Skin epidermis (tissue), 12 donors: ENCODE results near the gene ANKRD28.

Experiments used
- H3K27ac ChIP-seq, 21 experiments: fragments of 200-600 bp; sonication (generic) in 11 of 21; one replicate each; pipeline ENCODE4 v1.5.0; 2020; ENCODE audit warnings: mild to moderate bottlenecking in 3 of 21, inconsistent platforms in 2 of 21, moderate library complexity in 2 of 21
- H3K4me3 ChIP-seq, 7 experiments: fragments of 200-600 bp; sonication (generic) in 2 of 7; one replicate each; pipeline ENCODE4 v1.5.0; 2020; ENCODE audit warnings: inconsistent platforms in 2 of 7, mild to moderate bottlenecking in 2 of 7, moderate library complexity in 1 of 7

ANKRD28 gene

DNA sequence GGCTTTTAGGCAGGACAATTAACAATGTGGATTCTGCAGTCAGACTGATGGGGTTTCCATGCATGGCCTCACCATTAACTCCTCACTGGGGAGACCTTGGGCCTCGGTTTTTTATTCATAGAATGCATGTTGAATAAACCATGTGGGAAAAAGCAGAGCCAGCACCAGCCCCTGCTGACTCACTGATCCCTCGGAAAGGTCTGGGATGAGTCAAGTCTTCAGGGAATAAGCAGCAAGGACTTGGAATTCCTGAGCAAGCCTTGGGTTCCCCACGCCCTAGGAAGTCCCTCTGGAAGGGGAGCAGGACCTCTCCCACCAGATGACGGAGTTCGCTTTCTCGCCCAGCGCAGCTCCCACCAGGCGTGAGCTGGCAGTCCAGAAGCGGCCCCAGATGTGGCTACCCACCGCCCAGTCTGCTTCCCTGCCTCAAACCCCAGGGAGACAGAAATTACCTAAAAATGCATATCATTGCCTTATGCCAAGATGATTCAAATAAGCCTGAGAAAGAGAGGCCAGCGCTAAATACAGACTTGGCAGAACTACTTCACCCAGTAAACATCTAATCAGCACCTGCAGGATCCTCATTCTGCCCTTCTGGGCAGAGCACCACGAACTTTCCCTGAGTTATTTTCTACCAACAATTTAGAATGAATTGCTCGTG is 150.8 kb downstream of the ANKRD28 start:
- no peak overlapping the region for H3K4me3 ChIP-seq
- peak overlapping the region in 20 of 21 experiments; percentile 29 to 94 (median 80) for H3K27ac ChIP-seq

- Histone ChIP-seq H3K4me3 (no peak overlapping the region), H3K27ac (peak overlapping the region in 19 of 21 experiments; percentile 28 to 94 (median 79))
Observed at GRCh38 chr3:15645740-15646501, 151.9 kb downstream of the ANKRD28 start.

DNA sequence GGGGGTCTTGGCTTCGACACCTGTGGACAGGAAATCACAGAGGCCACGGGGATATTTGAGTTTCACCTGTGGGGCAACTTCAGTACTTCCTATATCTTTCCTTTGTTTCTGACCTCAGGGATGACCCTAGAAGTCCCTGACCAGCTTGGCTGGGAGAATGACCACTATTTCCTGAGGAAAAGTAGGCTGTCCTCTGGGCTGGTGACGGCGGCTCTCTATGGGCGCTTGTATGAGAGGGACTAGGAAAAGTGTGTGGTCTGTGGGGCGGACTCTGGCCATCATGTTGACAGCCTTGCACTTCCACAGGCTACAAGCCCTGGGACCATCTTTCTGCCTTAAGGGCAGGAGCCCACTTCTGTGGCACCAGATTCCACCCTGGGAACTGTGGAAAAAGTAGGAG is 152.5 kb downstream of the ANKRD28 start:
- H3K27ac ChIP-seq = peak overlapping the region in 18 of 21 experiments; percentile 28 to 94 (median 78)
- H3K4me3 ChIP-seq = no peak overlapping the region

GRCh38 chr3:15638891-15639262 is 158.9 kb downstream of the ANKRD28 start:
- no peak overlapping the region for H3K4me3 ChIP-seq
- no peak overlapping the region for H3K27ac ChIP-seq

- Histone ChIP-seq H3K4me3 (no peak overlapping the region), H3K27ac (peak overlapping the region in 5 of 21 experiments; percentile 16 to 91 (median 39))
Observed at GRCh38 chr3:15638193-15638890, 159.4 kb downstream of the ANKRD28 start.

- peak overlapping the region in 17 of 21 experiments; percentile 25 to 91 (median 74) for H3K27ac ChIP-seq
Observed at GRCh38 chr3:15637131-15637951, 160.4 kb downstream of the ANKRD28 start.

DNA sequence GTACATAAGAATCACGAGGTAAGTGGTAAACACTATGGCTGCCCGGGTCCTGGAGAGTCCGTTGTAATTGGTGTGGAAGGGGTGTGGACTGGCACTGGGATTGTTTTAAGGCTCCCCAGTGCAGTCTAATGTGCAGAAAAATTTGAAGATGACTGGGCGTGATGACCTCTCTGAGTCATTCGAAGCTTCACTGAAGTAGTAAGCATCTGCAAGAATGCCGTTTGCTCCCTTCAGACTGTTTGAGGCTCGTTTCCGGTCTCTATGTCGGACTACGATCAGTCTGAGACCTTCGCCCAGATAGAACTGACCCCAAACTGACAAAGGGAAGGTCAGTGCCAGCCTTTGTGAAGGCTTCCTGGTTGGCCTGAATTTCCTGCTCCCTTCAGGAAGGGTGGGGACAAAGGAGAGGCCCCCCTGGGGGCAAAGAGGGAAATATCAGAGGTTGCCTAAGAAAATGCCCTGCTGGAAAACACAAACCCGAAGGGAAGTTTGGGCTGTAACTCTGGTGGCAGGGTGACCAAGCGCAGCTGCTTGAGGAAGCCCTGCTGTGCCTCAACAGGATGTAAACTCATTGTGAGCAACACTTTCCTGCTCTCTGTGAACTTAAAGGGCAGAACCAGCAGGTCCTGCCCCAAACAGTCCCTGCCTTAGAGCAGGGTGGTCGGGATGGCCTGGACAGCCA is 161.6 kb downstream of the ANKRD28 start:
- no peak overlapping the region for H3K4me3 ChIP-seq
- peak overlapping the region in 20 of 21 experiments; percentile 50 to 91 (median 73) for H3K27ac ChIP-seq

More at GRCh38 chr3:15637131-15637951, 160.4 kb downstream of the ANKRD28 start:
- H3K4me3 ChIP-seq = no peak overlapping the region

DNA sequence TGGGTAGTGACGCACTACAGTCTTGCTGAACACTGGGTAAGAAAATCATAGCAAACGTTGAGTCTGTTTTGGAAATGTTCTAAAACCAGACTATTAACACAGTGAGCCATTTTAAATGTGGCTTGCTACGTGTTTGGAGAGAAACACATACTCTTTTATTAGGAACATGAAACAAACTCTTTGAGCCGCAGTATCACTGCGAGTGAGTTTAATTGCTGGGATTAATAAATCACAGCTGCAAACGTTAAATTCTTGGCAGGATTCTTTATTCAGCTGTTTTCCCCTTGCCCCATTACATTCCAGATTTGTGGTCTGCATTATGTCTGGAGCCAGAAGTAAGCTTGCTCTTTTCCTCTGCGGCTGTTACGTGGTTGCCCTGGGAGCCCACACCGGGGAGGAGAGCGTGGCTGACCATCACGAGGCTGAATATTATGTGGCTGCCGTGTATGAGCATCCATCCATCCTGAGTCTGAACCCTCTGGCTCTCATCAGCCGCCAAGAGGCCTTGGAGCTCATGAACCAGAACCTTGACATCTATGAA is 162.6 kb downstream of the ANKRD28 start:
- H3K27ac ChIP-seq = peak overlapping the region in 20 of 21 experiments; percentile 50 to 91 (median 73)
- no peak overlapping the region for H3K4me3 ChIP-seq

DNA sequence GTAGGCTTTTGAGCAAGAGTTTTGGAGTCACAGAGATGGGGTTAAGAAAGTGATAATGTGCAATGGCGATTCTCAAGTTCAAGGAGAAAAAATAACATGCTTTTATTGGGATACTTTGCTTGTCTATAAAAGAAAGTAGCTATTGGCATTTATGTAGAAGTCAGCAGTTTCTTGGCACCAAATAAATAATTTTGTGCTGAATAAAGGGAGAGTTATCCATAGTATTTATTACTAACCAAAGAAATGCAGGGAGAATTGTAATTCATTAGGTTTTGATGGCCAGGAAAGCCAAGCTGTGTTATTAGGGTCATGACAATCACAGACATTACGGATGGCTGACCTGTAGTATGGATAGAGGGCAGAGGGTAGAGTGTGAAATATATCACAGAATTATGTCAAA is 163.1 kb downstream of the ANKRD28 start:
- H3K4me3 ChIP-seq = no peak overlapping the region
- H3K27ac ChIP-seq = peak overlapping the region in 19 of 21 experiments; percentile 2 to 91 (median 70)

DNA sequence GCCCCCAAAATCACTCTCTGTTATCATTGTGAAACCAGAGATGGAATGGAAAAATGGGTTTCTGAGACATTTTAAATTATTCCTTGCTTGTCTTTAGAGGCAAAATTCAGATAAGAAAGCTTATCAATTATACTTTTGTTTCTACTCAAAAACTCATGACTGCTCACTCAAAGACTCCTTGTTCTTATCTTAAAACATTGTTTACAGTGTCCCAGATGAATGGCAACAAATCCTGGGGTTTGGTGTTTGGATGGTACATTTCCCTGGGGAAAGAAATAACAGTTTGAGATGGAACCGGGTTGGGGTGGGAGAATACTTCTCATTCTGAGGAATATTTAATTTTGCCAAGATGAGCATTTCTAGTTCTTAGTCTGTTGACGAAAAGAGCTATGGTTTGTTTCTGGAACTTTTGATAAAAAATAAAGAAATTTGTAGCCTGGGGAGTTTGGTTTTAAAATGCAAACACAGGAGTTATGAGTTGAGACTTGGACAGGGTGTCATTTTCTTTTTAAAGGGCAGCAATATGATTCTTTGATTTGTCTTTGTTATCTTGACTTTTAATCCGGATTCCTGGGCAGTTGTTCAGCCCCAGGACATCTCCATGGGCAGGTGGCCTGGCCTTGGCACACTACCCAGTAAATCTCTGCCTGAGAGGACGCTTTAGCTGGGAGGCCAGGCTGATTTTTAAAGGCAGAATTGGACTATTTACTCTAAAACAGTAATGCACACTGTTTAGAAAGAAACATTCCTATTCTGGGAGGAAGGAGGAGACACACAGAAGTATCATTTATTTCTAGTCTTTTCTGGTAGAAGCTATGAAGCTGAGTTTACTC is 163.8 kb downstream of the ANKRD28 start:
- Histone ChIP-seq H3K4me3 (no peak overlapping the region), H3K27ac (peak overlapping the region in 18 of 21 experiments; percentile 2 to 91 (median 72))

DNA sequence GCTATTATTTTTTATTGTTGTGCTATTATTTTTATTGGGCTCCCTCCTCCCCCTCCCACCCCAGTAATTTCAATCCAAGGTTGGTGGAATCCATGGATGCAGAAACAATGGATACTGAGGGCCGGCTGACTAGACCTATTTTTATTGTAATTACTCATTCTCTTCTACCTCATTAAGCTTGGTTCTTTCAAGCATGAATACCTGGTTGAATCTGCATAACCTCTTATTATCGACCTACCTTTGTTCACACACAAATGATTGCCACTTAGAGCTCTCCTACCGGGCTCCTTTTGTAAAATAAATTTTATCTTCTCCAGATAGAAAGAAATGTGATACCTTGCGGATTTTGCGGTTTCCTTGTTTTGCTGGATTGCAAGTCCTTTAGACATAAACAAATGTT is 164.6 kb downstream of the ANKRD28 start:
- Histone ChIP-seq H3K4me3 (no peak overlapping the region), H3K27ac (peak overlapping the region in 6 of 21 experiments; percentile 30 to 91 (median 82))

GRCh38 chr3:15632212-15632580 is 165.6 kb downstream of the ANKRD28 start:
- peak overlapping the region in 7 of 21 experiments; percentile 3 to 75 (median 18) for H3K27ac ChIP-seq
- H3K4me3 ChIP-seq = no peak overlapping the region

- Histone ChIP-seq H3K27ac (peak overlapping the region in 13 of 21 experiments; percentile 3 to 75 (median 44)), H3K4me3 (no peak overlapping the region)
Observed at GRCh38 chr3:15631426-15632211, 166.2 kb downstream of the ANKRD28 start.

GRCh38 chr3:15630646-15631350 is 167.0 kb downstream of the ANKRD28 start:
- H3K27ac ChIP-seq = peak overlapping the region in 15 of 21 experiments; percentile 6 to 75 (median 49)
- peak overlapping the region in 2 of 7 experiments; percentile 2 to 10 for H3K4me3 ChIP-seq

DNA sequence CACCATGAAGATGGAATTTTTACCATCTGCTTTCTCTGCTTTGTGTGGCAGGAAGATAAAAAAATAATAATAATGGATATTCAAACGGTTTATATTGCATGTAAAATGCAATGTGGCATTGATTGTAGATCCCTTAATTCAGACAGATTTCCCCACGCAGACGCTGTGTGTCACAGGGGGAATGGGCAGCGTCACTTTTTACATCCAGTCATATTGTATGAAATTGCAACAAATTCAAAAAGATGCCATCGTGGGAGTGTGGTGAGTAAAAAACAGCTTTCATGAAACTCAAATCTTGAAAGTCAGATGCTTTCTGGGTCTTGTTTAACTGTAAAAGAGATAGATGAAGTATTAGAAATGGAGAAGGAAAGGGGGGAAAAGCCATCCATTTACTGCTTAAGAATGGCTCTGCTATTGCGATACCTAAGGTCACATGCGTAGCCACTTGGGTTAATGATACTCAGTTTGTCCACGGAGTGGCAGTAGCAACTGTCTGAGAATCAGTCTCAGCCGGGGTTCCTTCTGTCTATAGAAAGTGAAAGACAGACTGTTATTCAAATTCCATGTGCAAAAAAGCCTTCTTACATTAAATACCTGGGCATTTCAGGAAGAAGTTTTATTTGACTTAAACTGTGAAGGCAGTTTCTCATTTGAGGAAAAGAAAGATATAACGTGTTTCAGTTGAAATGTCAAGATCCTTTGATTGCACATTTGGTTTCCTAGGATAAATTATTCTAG is 167.8 kb downstream of the ANKRD28 start:
- peak overlapping the region in 2 of 7 experiments; percentile 2 to 10 for H3K4me3 ChIP-seq

GRCh38 chr3:15628967-15629366 is 168.8 kb downstream of the ANKRD28 start:
- no peak overlapping the region for H3K4me3 ChIP-seq
- no peak overlapping the region for H3K27ac ChIP-seq

More for the DNA sequence above, 167.8 kb downstream of the ANKRD28 start:
- peak overlapping the region in 15 of 21 experiments; percentile 6 to 75 (median 49) for H3K27ac ChIP-seq
